NCI-H2171 treated with DMSO at 0.1 percent for 48 hours (cell line): ENCODE results near the gene GRXCR2.
"Not testable (repeated sequence)": the region's sequence is repeated elsewhere in the genome, so short reads cannot be mapped to it uniquely, and the experiment has no call there.

Experiments used
- DNase-seq: peaks from one replicate; lab custom pipeline; 2025; lab: John Stamatoyannopoulos, UW

Gene GRXCR2

GRCh38 chr5:145874765-145875164, 2.0 kb upstream of the GRXCR2 start:
- no peak for DNase-seq

GRCh38 chr5:145872486-145872885, 328 bp downstream of the GRXCR2 start:
- no peak for DNase-seq

- no peak for DNase-seq
Measured at GRCh38 chr5:145869753-145870152, 3.1 kb downstream of the GRXCR2 start.

- no peak for DNase-seq
Measured at GRCh38 chr5:145867806-145868205, 5.0 kb downstream of the GRXCR2 start.

- DNase-seq: not testable (repeated sequence)
Measured at GRCh38 chr5:145864432-145864831, 8.4 kb downstream of the GRXCR2 start.

- no peak for DNase-seq
Measured at GRCh38 chr5:145863003-145863402, 9.8 kb downstream of the GRXCR2 start.

- DNase-seq: no peak
Measured at GRCh38 chr5:145859897-145860296, 12.9 kb downstream of the GRXCR2 start.

GRCh38 chr5:145859453-145859852, 13.4 kb downstream of the GRXCR2 start:
- no peak for DNase-seq

- DNase-seq: no peak
Measured at GRCh38 chr5:145858959-145859358, 13.9 kb downstream of the GRXCR2 start.

GRCh38 chr5:145856285-145856818, 16.5 kb downstream of the GRXCR2 start:
- DNase-seq: no peak

GRCh38 chr5:145855763-145856267, 17.0 kb downstream of the GRXCR2 start:
- DNase-seq: no peak

- DNase-seq: no peak
Measured at GRCh38 chr5:145854651-145855258, 18.1 kb downstream of the GRXCR2 start.

- DNase-seq: no peak
Measured at GRCh38 chr5:145853781-145854376, 18.9 kb downstream of the GRXCR2 start.

- DNase-seq: no peak
Measured at GRCh38 chr5:145852990-145853389, 19.8 kb downstream of the GRXCR2 start.

- DNase-seq: no peak
Measured at GRCh38 chr5:145848854-145849253, 24.0 kb downstream of the GRXCR2 start.

- DNase-seq: no peak
Measured at GRCh38 chr5:145847499-145848497, 25.0 kb downstream of the GRXCR2 start.

GRCh38 chr5:145846081-145846480, 26.7 kb downstream of the GRXCR2 start:
- no peak for DNase-seq

GRCh38 chr5:145841299-145841698, 31.5 kb downstream of the GRXCR2 start:
- DNase-seq: no peak

GRCh38 chr5:145840458-145841132, 32.2 kb downstream of the GRXCR2 start:
- no peak for DNase-seq

- DNase-seq: no peak
Measured at GRCh38 chr5:145838276-145838675, 34.5 kb downstream of the GRXCR2 start.

GRCh38 chr5:145836241-145836640, 36.6 kb downstream of the GRXCR2 start:
- not testable (repeated sequence) for DNase-seq

GRCh38 chr5:145835848-145836239, 37.0 kb downstream of the GRXCR2 start:
- DNase-seq: no peak
